Renal cortex interstitium (tissue), 15 donors: ENCODE data around the gene IKZF3. TPM values are rescaled to one million over a fixed set of nuclear protein-coding genes. Genes with fewer than 3 reads are reported as not detected.
A peak's percentile ranks its signal among the peaks of the same experiment; 100 is the strongest.
"Not testable (repeated sequence)": the region's sequence is repeated elsewhere in the genome, so short reads cannot be mapped to it uniquely, and the experiment has no call there.

Source experiments
- DNase-seq, 11 donors: peaks; one replicate each; pipeline ENCODE4 v3.0.0-alpha.2; 2013; ENCODE audit warnings: low read depth in 9 of 11, low spot score in 4 of 11; ENCODE audit errors: extremely low read depth in 1 of 11
- long read RNA-seq, 16 experiments: transcript quantifications; one replicate each; lab custom pipeline, GENCODE V29; 2026
- polyA plus RNA-seq, 3 donors: library from polyadenylated mRNA; unstranded; fragments of 120-200 nt; gene quantifications; one replicate each; pipeline ENCODE4 v1.2.1, GENCODE V29; 2013; ENCODE audit not compliant: insufficient read length in 3 of 3

IKZF3 gene
- polyA plus RNA-seq: under 1 TPM; 0.11 to 0.30 (median 0.23) TPM
- long read RNA-seq, donor 1: 0 reads
- long read RNA-seq, donor 2: 0 reads
- long read RNA-seq, donor 3: 0 reads
- long read RNA-seq, donor 4: 0 reads
- long read RNA-seq, donor 5: 0 reads
- long read RNA-seq, donor 6: 0 reads
- long read RNA-seq, donor 7: 0 reads
- long read RNA-seq, donor 8: 0 reads
- long read RNA-seq, donor 9: 0 reads
- long read RNA-seq, donor 10: 0 reads
- long read RNA-seq, donor 11: 0 reads
- long read RNA-seq, donor 12: 0 reads
- long read RNA-seq, donor 13: 0 reads
- long read RNA-seq, donor 14: 0 reads
- long read RNA-seq, donor 15: 0 reads
- long read RNA-seq, donor 16: 0 reads

GRCh38 chr17:39863918-39864746 lies at the start of gene IKZF3:
IKZF3 (minus strand) TSS chr17:39864312; CDS start chr17:39864126, 186 bp downstream.
- DNase-seq: peak in 8 of 11 donors; percentile 26 to 57 (median 36)

- DNase-seq: no peak
Measured at GRCh38 chr17:39908789-39909352, 44.8 kb upstream of the IKZF3 start.

GRCh38 chr17:39904990-39905288 lies 40.8 kb upstream of the IKZF3 start:
- DNase-seq: no peak

- DNase-seq: no peak
Measured at GRCh38 chr17:39903158-39903884, 39.2 kb upstream of the IKZF3 start.

- not testable (repeated sequence) for DNase-seq
Measured at GRCh38 chr17:39902027-39902426, 37.9 kb upstream of the IKZF3 start.

- DNase-seq: no peak
Measured at GRCh38 chr17:39899215-39899614, 35.1 kb upstream of the IKZF3 start.

- DNase-seq: no peak
Measured at GRCh38 chr17:39898088-39898487, 34.0 kb upstream of the IKZF3 start.

DNA sequence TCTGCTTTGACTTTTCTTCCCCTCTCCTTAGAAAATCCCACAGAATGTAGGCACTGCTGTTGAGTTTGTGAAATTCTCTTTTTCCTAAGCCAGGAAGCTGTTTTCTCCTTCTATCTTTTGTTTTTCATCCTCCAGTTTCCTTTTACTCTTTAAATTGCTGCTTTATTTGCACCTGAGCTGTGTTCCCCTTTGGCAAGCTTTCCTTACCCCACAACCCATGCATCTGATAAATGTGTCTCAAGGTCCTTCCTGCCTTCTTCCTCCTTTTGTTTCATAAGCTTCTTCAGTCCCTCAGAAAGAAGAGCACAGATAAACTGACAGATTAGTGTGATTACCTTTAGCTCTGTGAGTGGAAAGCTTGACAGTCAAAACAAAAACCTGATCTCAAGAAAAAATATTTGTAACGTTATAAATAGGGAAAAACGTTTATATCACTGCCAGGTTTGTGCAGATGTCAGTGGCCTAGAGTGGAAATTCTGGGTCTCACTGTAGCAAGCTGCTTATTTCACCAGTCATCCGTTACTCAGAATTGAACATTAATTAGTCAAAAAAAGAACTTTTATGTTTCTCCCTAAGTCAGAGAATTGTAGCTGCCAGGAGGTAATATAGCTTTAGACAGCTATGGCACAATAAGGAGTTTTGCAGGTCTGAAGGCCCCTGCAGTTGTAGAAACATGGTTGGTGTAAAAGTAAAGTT lies 30.7 kb upstream of the IKZF3 start:
- DNase-seq: no peak

DNA sequence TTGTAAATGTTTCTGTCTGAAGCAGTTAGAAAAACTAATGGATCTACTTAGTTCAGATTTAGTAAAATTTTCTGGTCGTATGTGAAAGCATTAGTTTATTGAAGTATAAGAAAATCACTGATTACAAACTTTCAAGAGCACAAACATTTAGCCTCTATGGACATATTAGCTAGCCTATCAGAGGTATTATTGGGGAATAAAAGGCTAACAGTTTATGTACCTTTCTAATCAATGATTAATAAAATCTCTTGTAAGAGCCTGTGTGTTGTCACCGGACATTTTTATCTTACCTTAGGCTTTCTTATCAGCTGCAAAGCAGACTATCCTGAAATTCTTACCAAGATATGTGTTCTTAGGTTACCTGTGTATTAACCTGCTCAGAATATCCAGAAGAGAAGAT lies 25.1 kb upstream of the IKZF3 start:
- no peak for DNase-seq

DNA sequence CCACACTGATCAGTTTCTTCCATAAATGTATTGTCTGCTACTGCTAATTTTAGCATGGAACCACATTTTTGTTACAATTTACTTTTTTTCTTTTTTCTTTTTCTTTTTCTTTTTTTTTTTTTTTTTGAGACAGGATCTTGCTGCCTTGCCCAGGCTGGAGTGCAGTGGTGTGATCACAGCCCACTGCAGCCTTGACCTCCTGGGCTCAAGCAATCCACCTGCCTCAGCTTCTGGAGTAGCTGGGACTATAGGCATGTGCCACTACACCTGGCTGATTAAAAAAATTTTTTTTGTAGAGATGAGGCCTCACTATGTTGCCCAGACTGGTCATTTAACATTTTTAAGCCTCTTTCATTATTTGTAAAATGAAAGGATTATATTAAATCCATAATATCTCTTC lies 23.0 kb upstream of the IKZF3 start:
- no peak for DNase-seq

GRCh38 chr17:39886102-39886501 lies 22.0 kb upstream of the IKZF3 start:
- DNase-seq: not testable (repeated sequence)

DNA sequence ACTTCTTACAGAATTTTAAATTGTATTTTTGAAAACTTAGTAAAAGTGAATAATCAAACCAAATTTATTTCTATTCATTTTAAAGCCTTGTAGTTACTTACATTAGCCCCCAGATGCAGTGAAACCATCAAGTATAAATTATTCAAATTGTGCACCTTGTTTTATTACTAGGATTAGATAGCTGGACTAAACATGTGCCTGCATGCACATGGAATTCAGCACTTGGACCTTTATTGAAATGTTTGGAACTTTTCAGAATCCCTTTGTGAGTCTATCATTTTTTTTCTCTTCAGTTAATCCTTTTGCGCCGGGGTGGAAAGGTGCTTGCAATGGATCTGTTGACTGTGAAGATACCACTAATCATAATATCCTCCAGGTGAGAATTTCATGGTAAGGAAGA lies 8.6 kb upstream of the IKZF3 start:
- no peak for DNase-seq

DNA sequence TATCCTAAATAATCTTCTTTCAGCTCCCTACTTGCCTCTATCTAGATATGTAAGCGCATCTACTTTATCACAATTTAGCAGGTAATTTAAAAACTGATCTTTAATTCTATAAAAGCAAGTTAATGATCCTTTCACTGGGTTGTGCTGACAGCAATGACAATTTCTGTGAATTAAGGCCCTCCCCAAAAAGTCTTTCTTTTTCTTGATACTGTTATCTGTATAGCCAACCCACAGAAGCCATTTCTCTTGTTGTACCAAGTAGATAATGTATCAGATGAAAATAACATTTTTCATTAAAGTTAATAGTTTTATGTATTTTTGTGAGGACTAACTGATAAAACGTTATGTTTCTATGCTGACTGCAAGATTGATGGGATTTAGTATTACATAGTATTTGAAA lies 7.7 kb upstream of the IKZF3 start:
- no peak for DNase-seq

GRCh38 chr17:39870776-39871175 lies 6.7 kb upstream of the IKZF3 start:
- no peak for DNase-seq

- no peak for DNase-seq
Measured at GRCh38 chr17:39868554-39868942, 4.4 kb upstream of the IKZF3 start.

DNA sequence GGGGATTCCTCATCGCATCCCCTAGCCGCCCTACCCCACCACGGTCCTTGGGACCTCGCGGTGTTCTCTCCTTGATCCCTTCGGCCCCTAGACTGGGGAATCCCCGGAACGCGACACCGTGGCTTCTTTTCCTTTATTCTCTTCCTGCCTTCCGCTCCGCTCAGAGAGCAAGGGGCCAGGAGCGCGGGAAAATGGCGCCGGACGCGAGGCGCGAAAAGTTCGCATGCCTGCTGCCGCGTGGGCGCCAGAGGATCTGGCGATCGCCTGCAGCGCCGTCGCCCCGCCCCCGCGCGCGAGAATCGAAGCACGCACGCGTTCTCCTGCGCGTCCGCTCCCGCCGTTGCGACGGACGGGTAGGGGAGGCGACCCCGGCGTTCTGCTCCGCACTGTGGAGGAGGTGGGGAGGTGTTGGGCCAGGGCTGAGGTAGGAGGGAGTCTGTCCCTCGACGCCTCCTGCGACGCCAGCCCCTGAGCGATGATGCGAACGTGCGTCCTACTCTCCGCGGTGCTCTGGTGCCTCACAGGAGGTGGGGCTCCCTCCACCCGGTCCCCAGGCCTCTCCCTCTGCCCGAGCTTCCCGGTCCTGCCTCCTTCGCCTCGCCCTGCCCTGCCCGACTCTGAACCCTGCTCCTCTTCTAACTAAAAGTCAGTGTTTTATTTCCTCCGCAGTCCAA lies 3.9 kb upstream of the IKZF3 start, which contains the start of gene ZPBP2:
Gene ZPBP2, plus strand, starts transcription at position 323 of the 674 bp plus-strand sequence. Its CDS starts 153 bp downstream, at position 476.
- no peak for DNase-seq

- DNase-seq: no peak
Measured at GRCh38 chr17:39867084-39867879, 3.2 kb upstream of the IKZF3 start.
